Heart left ventricle (tissue), 13 donors: ENCODE data around the gene NPHP3.

Experiments used
- CTCF ChIP-seq, 12 donors: fragments of 200-600 bp; sonication (generic) in 4 of 12; IDR thresholded peaks; one replicate each; pipeline versions ENCODE4 v1.5.0 to v1.8.0; 2018 to 2022; ENCODE audit warnings: antibody characterized with exemption in 12 of 12, mild to moderate bottlenecking in 5 of 12
- POLR2A ChIP-seq, 2 donors: fragments of 450-650 bp; IDR thresholded peaks; one replicate each; pipeline ENCODE4 v1.6.1; 2017; ENCODE audit warnings: antibody characterized with exemption in 2 of 2, mild to moderate bottlenecking in 2 of 2, moderate library complexity in 2 of 2
- donor health status: ischemic (EF 13 %, LVEDD 7.1; RV severe dilation, severe dysfunction).
- donor health status: DM: no; HTN: yes; CAD: no.
- donor health status: DM: no; HTN: no; CAD: no.
- donor health status: ischemic (EF 25% LVEDD 6.9; RV normal size, moderate dysfunction).
- donor health status: ischemic (EF 25% LVEDD 5.7; RV mildly dilated, moderate dysfunction).
- donor health status: ischemic (EF 35%, LVEDD 5.7; RV mildly dilated, moderate dysfunction).
- donor health status: nonischemic (EF 11% LVEDD 7.7; RV severe dilation, severe dysfunction).
- donor health status: DM: yes; HTN: yes; CAD: no.
- donor health status: PGD.
- donor health status: ischemic (EF 29% LVEDD 5.4; RV normal size, mild dysfunction).
- donor health status: nonischemic (EF 23%, LVEDD 6.1; RV moderate dilation, normal function).

DNA sequence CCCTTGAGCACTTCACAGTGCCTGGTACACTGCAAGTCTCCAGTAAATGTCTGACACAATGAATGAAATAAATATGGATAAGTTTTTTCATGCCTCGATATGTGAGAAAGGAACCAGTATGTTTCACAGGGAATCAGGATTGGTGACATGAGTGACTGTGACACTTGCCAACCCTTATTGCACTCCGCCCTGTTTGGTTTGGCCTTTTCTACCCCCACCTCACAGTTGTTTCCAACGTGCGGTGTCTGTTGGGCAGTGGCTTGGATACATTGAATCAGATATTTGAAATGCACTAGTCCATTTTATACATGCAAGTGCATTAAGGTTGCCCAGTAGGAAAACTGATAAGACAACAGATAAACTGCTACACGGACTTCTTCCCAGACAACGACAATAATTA is 2.0 kb downstream of the NPHP3 start:
- TF ChIP-seq CTCF (IDR thresholded peaks at IDR 0.05) (no peak), POLR2A (IDR thresholded peaks at IDR 0.05) (no peak)
